ENCODE results near the gene PAQR9. TPM values are rescaled to one million over a fixed set of nuclear protein-coding genes. Genes with fewer than 3 reads are reported as not detected.

Gene PAQR9
- total RNA-seq, 1 donor: not detected

DNA sequence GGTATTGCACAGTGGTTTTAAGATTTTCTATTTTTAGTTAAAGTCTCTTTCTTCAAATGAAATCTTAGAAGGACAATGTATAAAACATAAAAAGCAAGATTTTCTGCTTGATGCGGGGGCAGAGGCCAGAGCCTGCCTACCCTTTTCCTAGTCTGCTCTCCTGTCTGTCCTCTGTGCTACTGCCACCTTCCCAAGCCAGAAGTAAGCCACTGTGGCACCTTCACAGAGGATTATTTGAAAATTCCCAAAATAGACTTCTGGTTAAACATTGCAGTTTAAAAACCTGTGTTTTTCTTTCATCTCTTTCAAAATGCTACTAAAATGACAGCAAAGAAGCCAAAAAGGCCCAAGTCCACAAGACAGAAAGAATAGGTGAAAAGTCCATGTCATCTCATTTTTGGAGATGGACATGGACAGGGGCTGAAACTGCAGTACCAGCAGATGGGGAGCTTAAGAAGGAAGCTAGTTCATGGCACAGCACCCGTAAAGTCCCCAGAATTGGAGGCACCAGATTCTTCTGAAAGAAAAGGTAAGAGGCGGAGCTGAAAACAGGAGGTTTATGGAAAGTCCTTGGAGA lies 37.0 kb downstream of the PAQR9 start:
- H3K4me3 ChIP-seq (ENCODE audit: low read depth, low read length): no peak overlapping the region
- no peak for DNase-seq (ENCODE audit: low read depth)
- TF ChIP-seq, protein P1, sequence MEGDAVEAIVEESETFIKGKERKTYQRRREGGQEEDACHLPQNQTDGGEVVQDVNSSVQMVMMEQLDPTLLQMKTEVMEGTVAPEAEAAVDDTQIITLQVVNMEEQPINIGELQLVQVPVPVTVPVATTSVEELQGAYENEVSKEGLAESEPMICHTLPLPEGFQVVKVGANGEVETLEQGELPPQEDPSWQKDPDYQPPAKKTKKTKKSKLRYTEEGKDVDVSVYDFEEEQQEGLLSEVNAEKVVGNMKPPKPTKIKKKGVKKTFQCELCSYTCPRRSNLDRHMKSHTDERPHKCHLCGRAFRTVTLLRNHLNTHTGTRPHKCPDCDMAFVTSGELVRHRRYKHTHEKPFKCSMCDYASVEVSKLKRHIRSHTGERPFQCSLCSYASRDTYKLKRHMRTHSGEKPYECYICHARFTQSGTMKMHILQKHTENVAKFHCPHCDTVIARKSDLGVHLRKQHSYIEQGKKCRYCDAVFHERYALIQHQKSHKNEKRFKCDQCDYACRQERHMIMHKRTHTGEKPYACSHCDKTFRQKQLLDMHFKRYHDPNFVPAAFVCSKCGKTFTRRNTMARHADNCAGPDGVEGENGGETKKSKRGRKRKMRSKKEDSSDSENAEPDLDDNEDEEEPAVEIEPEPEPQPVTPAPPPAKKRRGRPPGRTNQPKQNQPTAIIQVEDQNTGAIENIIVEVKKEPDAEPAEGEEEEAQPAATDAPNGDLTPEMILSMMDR (IDR thresholded peaks at IDR 0.05; ENCODE audit: insufficient read depth, low read depth, low read length): no peak

DNA sequence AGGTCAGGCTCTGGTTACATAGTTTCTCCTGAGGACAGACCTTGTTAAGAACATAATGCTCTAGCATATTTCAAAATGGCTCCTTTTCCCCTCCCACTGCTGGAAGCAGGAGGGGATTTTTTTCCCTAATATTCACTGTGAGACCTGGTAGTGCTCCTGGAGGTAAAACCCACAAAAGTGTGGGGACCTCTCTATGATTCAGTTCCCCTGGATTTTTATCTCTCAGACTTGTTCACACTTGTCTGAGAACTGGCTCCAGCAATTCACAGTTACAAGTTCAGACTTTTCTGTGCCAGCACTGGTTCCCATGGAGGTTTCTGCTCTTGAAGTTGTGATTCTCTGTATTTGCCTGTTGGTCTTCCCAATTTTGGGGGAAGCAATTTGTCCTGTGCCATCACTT lies 38.3 kb downstream of the PAQR9 start:
- no peak for DNase-seq (ENCODE audit: low read depth)
- TF ChIP-seq, protein P1 (IDR thresholded peaks at IDR 0.05; ENCODE audit: insufficient read depth, low read depth, low read length): no peak
- no peak overlapping the region for H3K4me3 ChIP-seq (ENCODE audit: low read depth, low read length)

DNA sequence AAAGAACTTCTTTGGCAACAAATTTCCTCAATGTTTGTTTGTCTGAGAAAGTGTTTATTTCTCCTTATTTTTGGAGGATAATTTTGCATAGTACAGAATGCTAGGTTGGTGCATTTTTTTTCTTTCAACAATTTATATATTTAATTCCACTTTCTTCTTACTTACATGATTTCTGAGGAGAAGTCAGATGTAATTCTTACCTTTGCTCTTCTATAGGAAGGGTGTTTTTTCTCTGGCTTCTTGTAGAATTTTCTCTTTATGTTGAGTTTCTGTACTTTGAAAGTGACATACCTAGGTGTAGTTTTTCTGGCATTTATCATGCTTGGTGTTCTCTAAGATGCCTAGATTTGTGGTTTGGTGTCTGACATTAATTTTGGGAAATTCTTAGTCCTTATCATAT lies 39.8 kb downstream of the PAQR9 start:
- H3K4me3 ChIP-seq (ENCODE audit: low read depth, low read length): no peak overlapping the region
- TF ChIP-seq, protein P1 (IDR thresholded peaks at IDR 0.05; ENCODE audit: insufficient read depth, low read depth, low read length): no peak
- DNase-seq (ENCODE audit: low read depth): no peak

DNA sequence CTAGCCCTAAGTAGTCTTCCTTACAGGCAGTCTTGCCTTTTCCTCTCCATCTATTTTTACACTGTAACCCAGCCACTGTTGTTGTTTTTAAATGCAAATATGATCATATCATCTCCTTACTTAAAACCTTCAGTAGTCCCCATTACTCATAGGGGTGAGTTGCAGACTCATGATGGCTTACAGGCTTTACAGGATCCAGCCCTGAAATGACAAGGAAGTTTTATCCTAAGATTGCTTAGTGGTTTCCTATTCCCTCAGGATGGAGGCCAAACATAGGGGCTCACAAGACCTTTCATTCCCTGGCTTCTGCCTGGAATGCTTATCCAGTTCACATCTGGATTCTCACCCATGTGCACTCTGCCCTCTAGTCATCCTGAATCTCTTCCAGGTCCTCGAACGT lies 46.9 kb downstream of the PAQR9 start:
- TF ChIP-seq, protein P1 (IDR thresholded peaks at IDR 0.05; ENCODE audit: insufficient read depth, low read depth, low read length): no peak
- DNase-seq (ENCODE audit: low read depth): no peak
- H3K4me3 ChIP-seq (ENCODE audit: low read depth, low read length): no peak overlapping the region

DNA sequence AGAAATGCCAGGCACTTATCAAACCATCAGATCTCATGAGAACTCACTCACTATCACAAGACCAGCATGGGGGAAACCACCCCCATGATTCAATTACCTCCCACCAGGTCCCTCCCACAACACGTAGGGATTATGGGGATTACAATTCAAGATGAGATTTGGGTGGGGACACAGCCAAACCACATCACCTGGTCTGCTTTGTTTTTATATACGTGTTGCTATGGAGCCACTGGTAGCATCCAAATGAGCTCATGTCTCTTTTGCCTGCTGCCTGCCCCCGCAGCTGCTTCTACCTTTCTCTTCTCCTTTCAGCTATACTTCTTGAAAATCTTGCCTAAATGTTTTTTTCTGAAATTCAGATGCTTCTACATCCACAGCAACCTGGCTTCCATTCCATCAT lies 47.8 kb downstream of the PAQR9 start:
- TF ChIP-seq, protein P1 (IDR thresholded peaks at IDR 0.05; ENCODE audit: insufficient read depth, low read depth, low read length): no peak
- no peak for DNase-seq (ENCODE audit: low read depth)
- no peak overlapping the region for H3K4me3 ChIP-seq (ENCODE audit: low read depth, low read length)

DNA sequence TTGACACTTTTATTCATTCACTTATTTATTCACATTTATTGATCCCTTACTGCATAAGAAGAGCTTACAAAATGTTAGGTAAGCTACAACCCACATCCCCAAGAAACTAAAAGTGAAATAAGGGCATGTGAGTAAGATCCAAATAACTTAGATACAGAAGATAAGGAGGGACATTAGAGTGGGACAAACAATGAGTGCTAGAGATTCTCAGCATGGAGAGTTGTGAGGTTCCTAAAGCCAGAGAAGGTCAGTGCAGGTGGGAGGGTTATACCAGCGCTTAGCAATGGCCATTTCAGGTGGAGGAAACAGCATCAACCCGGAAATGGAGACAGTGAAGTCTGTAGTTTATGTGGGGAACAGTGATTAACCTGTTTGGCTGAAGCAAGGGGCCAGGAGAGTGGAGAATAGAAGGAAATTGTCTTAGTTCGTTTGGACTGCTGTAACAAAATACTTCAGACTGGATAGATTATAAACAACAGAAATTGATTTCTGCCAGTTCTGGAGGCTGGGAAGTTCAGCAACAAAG lies 49.1 kb downstream of the PAQR9 start:
- DNase-seq (ENCODE audit: low read depth): no peak
- TF ChIP-seq, protein P1 (IDR thresholded peaks at IDR 0.05; ENCODE audit: insufficient read depth, low read depth, low read length): no peak
- H3K4me3 ChIP-seq (ENCODE audit: low read depth, low read length): no peak overlapping the region

DNA sequence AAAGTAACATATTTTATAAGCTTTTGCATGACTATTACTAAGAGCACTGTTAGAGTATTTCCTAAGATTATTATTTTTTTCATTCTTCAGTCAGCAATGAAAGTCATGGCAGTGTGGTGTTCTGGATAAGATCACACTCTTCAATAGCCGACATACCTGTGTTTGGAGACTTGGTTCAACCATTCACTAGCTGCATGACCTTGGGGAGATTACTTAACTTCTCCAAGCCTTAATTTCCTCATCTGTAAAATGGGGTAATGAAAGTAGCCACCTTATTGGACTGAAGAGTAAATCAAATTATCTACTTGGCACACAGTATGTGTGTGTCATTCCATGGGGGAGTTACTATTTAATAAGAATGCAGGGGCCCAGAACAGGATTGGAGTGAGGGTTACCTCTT lies 50.0 kb downstream of the PAQR9 start:
- TF ChIP-seq, protein P1 (IDR thresholded peaks at IDR 0.05; ENCODE audit: insufficient read depth, low read depth, low read length): no peak
- no peak overlapping the region for H3K4me3 ChIP-seq (ENCODE audit: low read depth, low read length)
- DNase-seq (ENCODE audit: low read depth): no peak

Data from fibroblast of villous mesenchyme (primary cell).